NCI-H146 treated with DMSO at 0.1 percent for 48 hours (cell line): ENCODE results near the gene SMC3.

Experiments used
- DNase-seq: peaks from one replicate; lab custom pipeline; 2025; ENCODE audit not compliant: unreplicated experiment; lab: John Stamatoyannopoulos, UW

Gene SMC3

GRCh38 chr10:110544958-110545537 is 22.4 kb upstream of the SMC3 start:
- DNase-seq, result no peak

- no peak for DNase-seq
These were observed 21.4 kb upstream of the SMC3 start for GRCh38 chr10:110546077-110546476.

GRCh38 chr10:110546499-110547110 is 20.9 kb upstream of the SMC3 start:
- DNase-seq, result no peak

- peak; percentile 45 for DNase-seq
These were observed 20.2 kb upstream of the SMC3 start for GRCh38 chr10:110547139-110547761.

GRCh38 chr10:110548002-110548401 is 19.5 kb upstream of the SMC3 start:
- no peak for DNase-seq

GRCh38 chr10:110549211-110549610 is 18.3 kb upstream of the SMC3 start:
- DNase-seq, result no peak

- DNase-seq, result no peak
These were observed 13.6 kb upstream of the SMC3 start for GRCh38 chr10:110553905-110554304.

- no peak for DNase-seq
These were observed 11.2 kb upstream of the SMC3 start for GRCh38 chr10:110556296-110556695.

- peak; percentile 3 for DNase-seq
These were observed 10.4 kb upstream of the SMC3 start for GRCh38 chr10:110556969-110557601.

GRCh38 chr10:110558041-110558440 is 9.5 kb upstream of the SMC3 start:
- no peak for DNase-seq

- no peak for DNase-seq
These were observed 7.5 kb upstream of the SMC3 start for GRCh38 chr10:110560012-110560411.

GRCh38 chr10:110561292-110561691 is 6.2 kb upstream of the SMC3 start:
- DNase-seq, result no peak

GRCh38 chr10:110562348-110562747 is 5.1 kb upstream of the SMC3 start:
- no peak for DNase-seq

GRCh38 chr10:110563132-110563531 is 4.4 kb upstream of the SMC3 start:
- no peak for DNase-seq

- DNase-seq, result peak; percentile 31
These were observed 859 bp upstream of the SMC3 start for GRCh38 chr10:110566472-110567200.

- DNase-seq, result peak; percentile 12
These were observed 700 bp downstream of the SMC3 start for GRCh38 chr10:110568055-110568735.

- DNase-seq, result no peak
These were observed 1.6 kb downstream of the SMC3 start for GRCh38 chr10:110569122-110569521.

GRCh38 chr10:110569736-110570135 is 2.2 kb downstream of the SMC3 start:
- no peak for DNase-seq

GRCh38 chr10:110571093-110571743 is 3.7 kb downstream of the SMC3 start:
- DNase-seq, result no peak

- DNase-seq, result no peak
These were observed 5.4 kb downstream of the SMC3 start for GRCh38 chr10:110572862-110573261.
